ENCODE measurements around the gene TMEM248. TPM values are rescaled to one million over a fixed set of nuclear protein-coding genes. Genes with fewer than 3 reads are reported as not detected.
"Not testable (repeated sequence)": the region's sequence is repeated elsewhere in the genome, so short reads cannot be mapped to it uniquely, and the experiment has no call there.

TMEM248 gene
- total RNA-seq, 1 donor from 2014 or later = 45.9 TPM

- DNase-seq (ENCODE audit: missing footprints); intact Hi-C loops (cut with DNase I); ATAC-seq: not testable (repeated sequence)
These were observed 57.3 kb downstream of the TMEM248 start for GRCh38 chr7:66978312-66978711.

- ATAC-seq; intact Hi-C loops (cut with DNase I); DNase-seq (ENCODE audit: missing footprints): not testable (repeated sequence)
These were observed 58.0 kb downstream of the TMEM248 start for GRCh38 chr7:66979013-66979412.

GRCh38 chr7:66980336-66980735 lies 59.3 kb downstream of the TMEM248 start:
- ATAC-seq; intact Hi-C loops (cut with DNase I); DNase-seq (ENCODE audit: missing footprints): not testable (repeated sequence)

DNA sequence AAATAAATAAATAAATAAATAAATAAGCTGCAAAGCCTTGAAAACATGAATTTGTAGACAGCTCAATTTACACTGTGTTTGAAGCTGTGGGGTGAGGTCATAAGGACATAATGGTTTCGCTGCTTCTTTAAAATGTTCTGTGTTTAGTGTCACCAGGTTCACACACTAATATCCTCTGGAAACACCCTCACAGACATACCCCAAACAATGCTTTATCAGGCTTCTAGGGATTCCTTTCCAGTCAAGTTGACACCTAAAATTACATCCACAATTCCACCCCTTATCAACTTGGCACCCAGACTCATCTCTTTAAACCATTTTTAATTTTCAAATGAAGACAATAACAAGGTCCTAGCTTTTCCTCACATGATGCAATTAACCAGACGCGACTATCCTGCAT lies 68.5 kb downstream of the TMEM248 start:
- intact Hi-C loops (cut with DNase I); DNase-seq (ENCODE audit: missing footprints); ATAC-seq: not testable (repeated sequence)

GRCh38 chr7:66994051-66994450 lies 73.0 kb downstream of the TMEM248 start:
- not testable (repeated sequence) for ATAC-seq; DNase-seq (ENCODE audit: missing footprints)
- intact Hi-C loops (cut with DNase I) = loop anchor here (2.0 kb wide), 1 partner anchor 73 kb away; the partner anchor contains the start of gene TMEM248

- ATAC-seq (peak; percentile 74), DNase-seq (ENCODE audit: missing footprints) (peak; percentile 77)
- intact Hi-C loops (cut with DNase I) = loop anchor here (2.0 to 5.0 kb wide), 2 partner anchors 74 to 152 kb away; partner anchors contain the start of gene TMEM248
These were observed 73.6 kb downstream of the TMEM248 start for GRCh38 chr7:66994691-66995049.

- ATAC-seq = peak; percentile 91
- DNase-seq (ENCODE audit: missing footprints) = peak; percentile 97
- intact Hi-C loops (cut with DNase I) = loop anchor here (2.0 to 5.0 kb wide), 2 partner anchors 74 to 153 kb away; partner anchors contain the start of gene TMEM248
These were observed 74.2 kb downstream of the TMEM248 start, which contains the start of gene SBDS for GRCh38 chr7:66995050-66995776. TSS of gene SBDS (minus strand) at chr7:66995586. CDS start at chr7:66995417, 169 bp downstream.

- ATAC-seq (peak; percentile 95), DNase-seq (ENCODE audit: missing footprints) (peak; percentile 98)
- intact Hi-C loops (cut with DNase I) = loop anchor here (5.0 kb wide), 1 partner anchor 154 kb away; no protein-coding TSS in a partner anchor
These were observed 75.6 kb downstream of the TMEM248 start, which contains the start of gene TYW1 for GRCh38 chr7:66996444-66997191. TSS of gene TYW1 (plus strand) at chr7:66996833. CDS start at chr7:66996979, 146 bp downstream.

DNA sequence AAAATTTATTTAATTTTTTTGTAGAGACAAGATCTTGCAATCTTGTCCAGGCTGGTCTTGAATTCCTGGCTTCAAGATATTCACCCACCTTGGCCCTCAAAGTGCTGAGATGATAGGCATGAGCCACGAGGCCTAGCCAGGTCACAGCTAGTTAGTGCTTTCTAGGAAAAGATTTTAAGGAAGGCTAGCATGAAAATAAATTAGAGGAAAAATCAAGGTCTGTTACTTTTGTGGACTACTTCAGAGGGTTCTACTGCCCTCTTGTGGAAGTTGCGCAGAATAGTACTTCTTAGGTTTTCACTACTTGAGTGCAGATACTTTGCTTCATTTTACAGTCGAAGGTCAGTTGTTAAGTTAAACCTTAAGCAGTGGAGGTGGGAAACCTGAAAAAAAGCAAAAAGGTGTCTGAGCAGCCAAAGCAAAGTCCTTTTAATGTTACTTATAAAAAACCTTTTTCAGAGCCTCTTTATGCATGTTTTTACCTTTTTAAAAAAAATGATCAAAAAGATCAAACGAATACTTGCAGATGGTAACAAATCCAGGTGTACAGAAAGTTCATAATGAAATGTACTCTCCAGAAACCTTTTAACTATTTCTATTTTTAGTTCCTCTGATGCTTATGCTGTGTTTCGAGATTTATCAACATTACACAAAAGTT lies 79.7 kb downstream of the TMEM248 start:
- intact Hi-C loops (cut with DNase I); ATAC-seq; DNase-seq (ENCODE audit: missing footprints): not testable (repeated sequence)

- DNase-seq (ENCODE audit: missing footprints); intact Hi-C loops (cut with DNase I); ATAC-seq: not testable (repeated sequence)
These were observed 83.1 kb downstream of the TMEM248 start for GRCh38 chr7:67004145-67004544.

GRCh38 chr7:67006965-67007364 lies 85.9 kb downstream of the TMEM248 start:
- ATAC-seq (no peak), DNase-seq (ENCODE audit: missing footprints) (no peak)
- intact Hi-C loops (cut with DNase I) = no loop called here

Other genes with a start within 250 kb of the TMEM248 start
- gene RABGEF1, start 180.5 kb upstream of the TMEM248 start, total RNA-seq = 16.4 TPM
- 210 TPM for gene SBDS, start 74.4 kb downstream of the TMEM248 start, total RNA-seq
- 10.7 TPM for gene TYW1, start 75.6 kb downstream of the TMEM248 start, total RNA-seq

All from Right ventricle myocardium inferior (tissue), 1 donor.